ENCODE data around the gene CNTN1.

- TF ChIP-seq CTCF (IDR thresholded peaks at IDR 0.05): no peak
- no peak for TF ChIP-seq POLR2A (IDR thresholded peaks at IDR 0.05)
Observed at GRCh38 chr12:40853221-40853620, 161.0 kb downstream of the CNTN1 start.
